Fibroblast of mammary gland (primary cell): ENCODE measurements around the gene TMEM120A.
A peak's percentile ranks its signal among the peaks of the same experiment; 100 is the strongest.

Experiments
- DNase-seq: peaks from one replicate; pipeline ENCODE4 v3.0.0-alpha.2; 2010; ENCODE audit warnings: low read depth
- H3K4me3 ChIP-seq: 2 replicates; pipeline ENCODE4 v1.5.1; 2011; ENCODE audit warnings: low read depth, mild to moderate bottlenecking, low read length, moderate library complexity; ENCODE audit not compliant: control insufficient read depth
- TF ChIP-seq, protein P1 (sequence below): conservative IDR thresholded peaks from 2 replicates; pipeline ENCODE4 v1.5.1; 2011; ENCODE audit warnings: low read depth, low read length, inconsistent platforms; ENCODE audit not compliant: control insufficient read depth, insufficient read depth

The TMEM120A gene

DNA sequence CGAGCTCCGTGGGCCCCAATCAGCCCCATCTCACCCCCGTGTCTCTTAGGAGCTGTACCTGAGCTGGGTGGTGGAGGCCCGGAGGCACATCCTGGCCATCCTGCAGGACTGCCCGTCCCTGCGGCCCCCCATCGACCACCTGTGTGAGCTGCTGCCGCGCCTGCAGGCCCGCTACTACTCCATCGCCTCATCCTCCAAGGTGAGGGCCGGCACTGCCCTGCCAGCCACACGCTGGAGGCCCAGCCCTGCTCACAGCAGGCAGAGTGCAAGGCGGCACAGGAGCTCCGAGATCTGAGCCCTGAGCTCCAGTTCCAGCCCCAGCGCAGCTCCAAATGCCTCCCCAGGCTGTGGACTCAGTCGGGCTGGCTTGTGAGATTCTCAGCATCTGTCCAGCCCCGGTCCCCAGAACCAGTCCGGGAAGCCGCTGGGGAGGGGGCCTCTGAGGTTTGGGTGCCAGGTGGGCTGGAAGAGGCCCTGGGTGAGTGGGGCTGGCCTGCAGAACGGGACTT lies 9.3 kb downstream of the TMEM120A start:
- no peak overlapping the region for H3K4me3 ChIP-seq
- TF ChIP-seq, protein P1, sequence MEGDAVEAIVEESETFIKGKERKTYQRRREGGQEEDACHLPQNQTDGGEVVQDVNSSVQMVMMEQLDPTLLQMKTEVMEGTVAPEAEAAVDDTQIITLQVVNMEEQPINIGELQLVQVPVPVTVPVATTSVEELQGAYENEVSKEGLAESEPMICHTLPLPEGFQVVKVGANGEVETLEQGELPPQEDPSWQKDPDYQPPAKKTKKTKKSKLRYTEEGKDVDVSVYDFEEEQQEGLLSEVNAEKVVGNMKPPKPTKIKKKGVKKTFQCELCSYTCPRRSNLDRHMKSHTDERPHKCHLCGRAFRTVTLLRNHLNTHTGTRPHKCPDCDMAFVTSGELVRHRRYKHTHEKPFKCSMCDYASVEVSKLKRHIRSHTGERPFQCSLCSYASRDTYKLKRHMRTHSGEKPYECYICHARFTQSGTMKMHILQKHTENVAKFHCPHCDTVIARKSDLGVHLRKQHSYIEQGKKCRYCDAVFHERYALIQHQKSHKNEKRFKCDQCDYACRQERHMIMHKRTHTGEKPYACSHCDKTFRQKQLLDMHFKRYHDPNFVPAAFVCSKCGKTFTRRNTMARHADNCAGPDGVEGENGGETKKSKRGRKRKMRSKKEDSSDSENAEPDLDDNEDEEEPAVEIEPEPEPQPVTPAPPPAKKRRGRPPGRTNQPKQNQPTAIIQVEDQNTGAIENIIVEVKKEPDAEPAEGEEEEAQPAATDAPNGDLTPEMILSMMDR = no peak
- DNase-seq = no peak

DNA sequence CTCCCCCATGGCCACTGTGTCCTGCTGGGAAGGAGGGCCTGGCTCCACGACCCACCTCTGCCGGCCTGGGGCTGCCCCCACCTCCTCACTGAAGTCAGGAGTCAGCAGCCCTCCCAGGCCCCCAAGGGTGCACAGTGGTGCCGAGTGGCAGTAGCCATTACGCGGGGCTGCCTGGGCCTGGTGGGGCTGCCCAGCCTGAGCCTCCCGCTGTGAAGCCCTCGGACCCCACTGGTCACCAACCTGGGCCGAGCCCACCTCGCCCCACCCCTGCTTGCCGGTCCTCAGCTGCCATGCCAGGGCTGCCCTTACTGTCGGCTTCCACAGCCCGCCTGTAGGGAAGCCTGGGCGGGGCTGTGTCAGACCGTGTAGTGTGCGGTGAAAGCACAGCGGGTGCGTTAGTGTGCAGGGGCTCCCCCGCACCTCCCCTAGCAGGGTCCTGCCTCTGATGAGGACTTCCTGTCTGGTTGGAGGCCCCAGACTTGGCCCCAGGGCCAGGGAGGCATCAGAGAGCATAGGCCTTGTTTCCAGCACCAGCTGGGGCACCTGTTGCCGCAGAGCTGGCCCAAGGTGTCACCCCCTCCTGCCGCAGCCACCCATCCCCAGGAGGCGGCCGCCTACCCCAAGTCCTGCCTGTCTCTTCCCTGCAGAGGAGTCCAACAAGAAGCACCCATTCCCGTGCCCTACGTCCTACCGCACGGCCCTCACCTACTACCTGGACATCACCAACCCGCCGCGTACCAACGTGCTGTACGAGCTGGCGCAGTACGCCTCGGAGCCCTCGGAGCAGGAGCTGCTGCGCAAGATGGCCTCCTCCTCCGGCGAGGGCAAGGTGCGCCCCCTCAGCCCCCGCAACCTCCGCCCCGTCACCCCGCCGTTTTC lies 10.0 kb downstream of the TMEM120A start:
- DNase-seq = no peak
- no peak overlapping the region for H3K4me3 ChIP-seq
- TF ChIP-seq, protein P1 = no peak

DNA sequence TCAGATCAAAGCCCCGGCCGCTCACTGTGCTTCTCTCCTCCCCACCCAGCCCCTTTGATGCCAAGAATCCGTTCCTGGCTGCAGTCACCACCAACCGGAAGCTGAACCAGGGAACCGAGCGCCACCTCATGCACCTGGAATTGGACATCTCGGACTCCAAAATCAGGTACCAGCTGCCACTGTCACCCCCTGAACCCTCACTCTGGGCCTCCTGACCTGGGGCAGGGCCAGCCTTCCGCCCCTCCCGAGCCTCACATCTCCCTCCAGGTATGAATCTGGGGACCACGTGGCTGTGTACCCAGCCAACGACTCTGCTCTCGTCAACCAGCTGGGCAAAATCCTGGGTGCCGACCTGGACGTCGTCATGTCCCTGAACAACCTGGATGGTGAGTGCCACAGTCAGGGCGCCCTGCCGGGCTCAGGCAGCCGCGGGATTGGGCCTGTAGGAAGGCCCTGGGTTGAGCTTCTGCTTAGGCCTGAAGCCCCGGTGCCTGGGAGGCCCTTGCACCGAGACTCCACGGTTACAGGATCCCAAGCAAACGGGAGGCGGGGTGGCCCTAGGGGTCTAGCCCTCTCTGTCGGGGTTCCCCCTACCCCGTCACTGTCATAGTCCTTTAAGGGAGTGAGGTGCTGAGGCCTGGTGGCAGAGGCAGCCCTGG lies 10.8 kb downstream of the TMEM120A start:
- H3K4me3 ChIP-seq = no peak overlapping the region
- TF ChIP-seq, protein P1 = no peak
- DNase-seq = peak; percentile 27

DNA sequence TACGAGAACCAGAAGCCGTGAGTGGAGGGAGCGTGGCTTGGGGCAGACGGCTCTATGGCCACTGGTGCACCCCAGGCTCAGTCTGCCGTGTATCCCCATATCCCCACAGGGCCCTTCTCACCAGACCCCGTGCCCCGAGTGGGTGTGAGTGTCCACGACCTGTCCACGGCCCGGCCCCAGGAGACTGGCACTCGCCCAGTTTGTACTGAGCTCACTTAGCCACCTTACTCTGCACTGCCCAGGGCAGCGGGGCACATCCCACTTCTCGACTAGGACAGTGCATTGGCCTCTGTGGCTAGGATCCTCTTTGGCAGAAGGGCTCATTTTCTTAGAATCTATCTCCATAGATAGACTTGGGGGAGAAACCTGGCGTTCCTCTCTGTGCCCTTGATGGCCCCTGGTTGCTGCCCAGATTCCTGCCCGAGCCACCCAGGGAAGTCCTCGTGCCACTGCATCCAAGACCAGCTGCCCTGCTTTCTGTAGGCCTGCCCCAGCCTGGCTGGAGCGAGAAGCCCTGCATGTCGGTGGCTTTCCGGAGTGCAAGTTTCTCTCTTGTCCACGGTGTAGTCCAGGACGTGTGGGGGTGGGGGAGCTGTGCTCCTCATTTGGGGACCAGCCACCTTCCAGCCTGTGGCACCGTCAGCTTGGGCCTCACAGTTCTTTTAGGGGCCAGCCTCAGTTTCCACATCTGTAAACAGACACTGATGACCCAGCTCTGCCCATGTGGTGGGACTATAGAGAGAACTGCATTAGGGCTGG lies 11.9 kb downstream of the TMEM120A start:
- no peak overlapping the region for H3K4me3 ChIP-seq
- DNase-seq = no peak
- TF ChIP-seq, protein P1 = no peak

DNA sequence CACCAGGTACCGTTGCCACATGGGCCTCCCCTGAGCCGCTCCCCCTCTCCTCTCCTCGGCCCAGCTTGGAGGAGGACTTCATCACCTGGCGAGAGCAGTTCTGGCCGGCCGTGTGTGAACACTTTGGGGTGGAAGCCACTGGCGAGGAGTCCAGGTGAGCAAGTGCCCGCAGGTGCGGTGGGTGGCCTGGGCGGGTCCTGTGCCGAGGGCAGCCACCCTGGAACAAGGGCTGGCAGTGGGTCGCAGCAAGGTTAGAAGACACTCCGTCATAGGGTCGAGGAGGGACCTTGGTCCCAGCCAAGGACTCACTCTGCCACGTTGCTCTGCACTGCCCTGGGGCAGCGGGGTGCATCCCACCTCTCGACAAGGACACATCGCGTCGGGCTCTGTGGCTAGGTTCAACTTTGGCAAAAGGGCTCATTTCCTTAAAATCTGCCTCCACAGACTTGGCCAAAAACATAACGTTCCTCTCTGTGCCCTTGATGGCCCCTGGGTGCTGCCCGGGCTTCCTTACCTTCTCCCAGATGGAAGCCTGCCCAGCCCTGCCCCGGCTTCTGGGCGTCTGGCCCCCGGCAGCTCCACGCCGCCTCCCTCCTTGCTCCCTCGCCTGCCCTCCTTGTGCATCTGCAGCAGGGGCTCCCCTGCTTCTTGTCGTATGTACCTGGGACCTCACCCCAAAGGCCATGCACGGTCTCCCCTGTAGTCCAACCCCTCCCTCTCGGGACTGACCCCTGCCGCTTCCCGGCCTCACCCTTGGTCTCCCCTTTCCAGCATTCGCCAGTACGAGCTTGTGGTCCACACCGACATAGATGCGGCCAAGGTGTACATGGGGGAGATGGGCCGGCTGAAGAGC lies 12.7 kb downstream of the TMEM120A start:
- H3K4me3 ChIP-seq = no peak overlapping the region
- TF ChIP-seq, protein P1 = no peak
- DNase-seq = no peak

DNA sequence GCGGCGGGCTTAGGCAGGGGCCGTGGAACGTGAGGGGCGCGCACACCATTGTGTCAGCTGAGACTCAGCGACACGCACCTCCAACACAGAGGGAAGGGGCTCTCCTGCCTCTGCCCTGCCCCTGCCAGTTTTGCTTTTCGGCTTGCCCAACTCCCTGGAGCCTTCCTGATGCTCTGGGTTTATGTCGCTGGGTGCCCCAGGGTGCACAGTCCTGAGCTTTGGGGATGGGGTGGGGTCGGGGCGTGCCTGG lies 13.3 kb downstream of the TMEM120A start:
- no peak overlapping the region for H3K4me3 ChIP-seq
- TF ChIP-seq, protein P1 = no peak
- DNase-seq = no peak
